ENCODE results near the gene STXBP5L. TPM values are rescaled to one million over a fixed set of nuclear protein-coding genes. Genes with fewer than 3 reads are reported as not detected.

Gene STXBP5L
- total and polyA plus RNA-seq, 10 of the 15 experiments (the other 5 are each of a cell fraction or from before 2014, with no cell fraction given), result under 0.01 to 0.08 (median 0.04) TPM; not detected in 6

DNA sequence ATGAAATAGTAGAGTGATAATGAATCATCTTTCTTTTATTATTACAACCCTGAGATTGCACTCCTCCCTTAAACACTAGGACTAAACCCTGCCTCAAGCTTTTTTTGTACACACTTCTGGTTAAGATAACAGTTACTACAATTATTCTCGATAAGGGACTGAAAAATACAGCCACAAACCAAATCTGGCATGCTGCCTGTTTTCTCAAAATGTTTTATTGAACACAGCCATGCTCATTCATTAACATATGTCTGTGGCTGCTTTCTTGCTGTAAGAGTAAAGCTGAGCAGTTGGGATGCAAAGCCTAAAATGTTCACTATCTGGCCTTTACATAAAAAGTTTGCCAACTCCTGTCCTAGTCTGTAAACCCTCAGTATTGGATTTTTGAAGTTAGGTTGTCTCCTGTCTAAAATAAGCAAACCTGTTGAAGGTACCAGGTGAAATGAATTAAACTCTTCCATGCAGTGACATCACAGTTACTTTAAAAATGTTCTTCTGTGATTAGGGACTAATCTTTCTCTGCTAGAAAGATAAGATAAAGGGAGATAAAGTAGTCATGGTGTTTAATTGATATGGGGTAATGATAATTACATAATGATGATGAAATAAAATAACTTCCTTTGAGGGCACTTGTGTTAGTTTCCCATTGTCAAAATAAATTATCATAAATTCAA, 218.2 kb downstream of the STXBP5L start:
- H3K36me3 ChIP-seq (ENCODE audit: control insufficient read depth in 2 of 2, insufficient read depth in 2 of 2, low read length in 1 of 2), result no peaks in the 10 kb centered on the region
- ChIA-PET CTCF (no interaction called here), SMC1A (ENCODE audit: uncharacterized antibody, unreplicated experiment) (no interaction called here), RAD21 (ENCODE audit: unreplicated experiment) (no interaction called here), POLR2A (no interaction called here)
- TF ChIP-seq, protein P1, sequence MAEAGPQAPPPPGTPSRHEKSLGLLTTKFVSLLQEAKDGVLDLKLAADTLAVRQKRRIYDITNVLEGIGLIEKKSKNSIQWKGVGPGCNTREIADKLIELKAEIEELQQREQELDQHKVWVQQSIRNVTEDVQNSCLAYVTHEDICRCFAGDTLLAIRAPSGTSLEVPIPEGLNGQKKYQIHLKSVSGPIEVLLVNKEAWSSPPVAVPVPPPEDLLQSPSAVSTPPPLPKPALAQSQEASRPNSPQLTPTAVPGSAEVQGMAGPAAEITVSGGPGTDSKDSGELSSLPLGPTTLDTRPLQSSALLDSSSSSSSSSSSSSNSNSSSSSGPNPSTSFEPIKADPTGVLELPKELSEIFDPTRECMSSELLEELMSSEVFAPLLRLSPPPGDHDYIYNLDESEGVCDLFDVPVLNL (IDR thresholded peaks at IDR 0.05; ENCODE audit: low read depth, low read length), result no peak
- TF ChIP-seq, protein P2, sequence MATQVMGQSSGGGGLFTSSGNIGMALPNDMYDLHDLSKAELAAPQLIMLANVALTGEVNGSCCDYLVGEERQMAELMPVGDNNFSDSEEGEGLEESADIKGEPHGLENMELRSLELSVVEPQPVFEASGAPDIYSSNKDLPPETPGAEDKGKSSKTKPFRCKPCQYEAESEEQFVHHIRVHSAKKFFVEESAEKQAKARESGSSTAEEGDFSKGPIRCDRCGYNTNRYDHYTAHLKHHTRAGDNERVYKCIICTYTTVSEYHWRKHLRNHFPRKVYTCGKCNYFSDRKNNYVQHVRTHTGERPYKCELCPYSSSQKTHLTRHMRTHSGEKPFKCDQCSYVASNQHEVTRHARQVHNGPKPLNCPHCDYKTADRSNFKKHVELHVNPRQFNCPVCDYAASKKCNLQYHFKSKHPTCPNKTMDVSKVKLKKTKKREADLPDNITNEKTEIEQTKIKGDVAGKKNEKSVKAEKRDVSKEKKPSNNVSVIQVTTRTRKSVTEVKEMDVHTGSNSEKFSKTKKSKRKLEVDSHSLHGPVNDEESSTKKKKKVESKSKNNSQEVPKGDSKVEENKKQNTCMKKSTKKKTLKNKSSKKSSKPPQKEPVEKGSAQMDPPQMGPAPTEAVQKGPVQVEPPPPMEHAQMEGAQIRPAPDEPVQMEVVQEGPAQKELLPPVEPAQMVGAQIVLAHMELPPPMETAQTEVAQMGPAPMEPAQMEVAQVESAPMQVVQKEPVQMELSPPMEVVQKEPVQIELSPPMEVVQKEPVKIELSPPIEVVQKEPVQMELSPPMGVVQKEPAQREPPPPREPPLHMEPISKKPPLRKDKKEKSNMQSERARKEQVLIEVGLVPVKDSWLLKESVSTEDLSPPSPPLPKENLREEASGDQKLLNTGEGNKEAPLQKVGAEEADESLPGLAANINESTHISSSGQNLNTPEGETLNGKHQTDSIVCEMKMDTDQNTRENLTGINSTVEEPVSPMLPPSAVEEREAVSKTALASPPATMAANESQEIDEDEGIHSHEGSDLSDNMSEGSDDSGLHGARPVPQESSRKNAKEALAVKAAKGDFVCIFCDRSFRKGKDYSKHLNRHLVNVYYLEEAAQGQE (IDR thresholded peaks at IDR 0.05; ENCODE audit: low read depth, low read length), result no peak
- no peak for TF ChIP-seq MXI1 (IDR thresholded peaks at IDR 0.05; ENCODE audit: low read depth, low read length)
- no peak for TF ChIP-seq KAT2A (conservative IDR thresholded peaks at IDR 0.05; ENCODE audit: control insufficient read depth, low read depth, low read length)
- no peak for TF ChIP-seq NFXL1 (IDR thresholded peaks at IDR 0.05; ENCODE audit: borderline replicate concordance)
- no peak for TF ChIP-seq MTA2 (IDR thresholded peaks at IDR 0.05; ENCODE audit: low read depth)
- TF ChIP-seq, protein P3, sequence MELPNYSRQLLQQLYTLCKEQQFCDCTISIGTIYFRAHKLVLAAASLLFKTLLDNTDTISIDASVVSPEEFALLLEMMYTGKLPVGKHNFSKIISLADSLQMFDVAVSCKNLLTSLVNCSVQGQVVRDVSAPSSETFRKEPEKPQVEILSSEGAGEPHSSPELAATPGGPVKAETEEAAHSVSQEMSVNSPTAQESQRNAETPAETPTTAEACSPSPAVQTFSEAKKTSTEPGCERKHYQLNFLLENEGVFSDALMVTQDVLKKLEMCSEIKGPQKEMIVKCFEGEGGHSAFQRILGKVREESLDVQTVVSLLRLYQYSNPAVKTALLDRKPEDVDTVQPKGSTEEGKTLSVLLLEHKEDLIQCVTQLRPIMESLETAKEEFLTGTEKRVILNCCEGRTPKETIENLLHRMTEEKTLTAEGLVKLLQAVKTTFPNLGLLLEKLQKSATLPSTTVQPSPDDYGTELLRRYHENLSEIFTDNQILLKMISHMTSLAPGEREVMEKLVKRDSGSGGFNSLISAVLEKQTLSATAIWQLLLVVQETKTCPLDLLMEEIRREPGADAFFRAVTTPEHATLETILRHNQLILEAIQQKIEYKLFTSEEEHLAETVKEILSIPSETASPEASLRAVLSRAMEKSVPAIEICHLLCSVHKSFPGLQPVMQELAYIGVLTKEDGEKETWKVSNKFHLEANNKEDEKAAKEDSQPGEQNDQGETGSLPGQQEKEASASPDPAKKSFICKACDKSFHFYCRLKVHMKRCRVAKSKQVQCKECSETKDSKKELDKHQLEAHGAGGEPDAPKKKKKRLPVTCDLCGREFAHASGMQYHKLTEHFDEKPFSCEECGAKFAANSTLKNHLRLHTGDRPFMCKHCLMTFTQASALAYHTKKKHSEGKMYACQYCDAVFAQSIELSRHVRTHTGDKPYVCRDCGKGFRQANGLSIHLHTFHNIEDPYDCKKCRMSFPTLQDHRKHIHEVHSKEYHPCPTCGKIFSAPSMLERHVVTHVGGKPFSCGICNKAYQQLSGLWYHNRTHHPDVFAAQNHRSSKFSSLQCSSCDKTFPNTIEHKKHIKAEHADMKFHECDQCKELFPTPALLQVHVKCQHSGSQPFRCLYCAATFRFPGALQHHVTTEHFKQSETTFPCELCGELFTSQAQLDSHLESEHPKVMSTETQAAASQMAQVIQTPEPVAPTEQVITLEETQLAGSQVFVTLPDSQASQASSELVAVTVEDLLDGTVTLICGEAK (IDR thresholded peaks at IDR 0.05; ENCODE audit: borderline replicate concordance), result no peak
- TF ChIP-seq RUNX3 (IDR thresholded peaks at IDR 0.05; ENCODE audit: low read length), result no peak
- TF ChIP-seq ETV6 (conservative IDR thresholded peaks at IDR 0.05 in 1 of 2, IDR thresholded peaks at IDR 0.05 in 1 of 2; ENCODE audit: borderline replicate concordance in 1 of 2, low read depth in 1 of 2), result no peak
- no peak for TF ChIP-seq BHLHE40 (IDR thresholded peaks at IDR 0.05; ENCODE audit: borderline replicate concordance in 1 of 2, low read depth in 2 of 2, low read length in 1 of 2)
- TF ChIP-seq MEF2B (IDR thresholded peaks at IDR 0.05; ENCODE audit: partially characterized antibody, poor library complexity, severe bottlenecking), result no peak
- no peak for TF ChIP-seq CREB1 (IDR thresholded peaks at IDR 0.05; ENCODE audit: low read depth)
- no peak for TF ChIP-seq JUNB (IDR thresholded peaks at IDR 0.05)
- no peak for TF ChIP-seq IKZF2 (IDR thresholded peaks at IDR 0.05)
- in situ Hi-C loops (cut with MboI), result no loop called here
- no peaks in the 10 kb centered on the region for H3K27me3 ChIP-seq (replicated peaks in 1 of 2; ENCODE audit: control insufficient read depth in 2 of 2, insufficient read depth in 2 of 2, low read length in 1 of 2)
- H3K4me2 ChIP-seq (ENCODE audit: control insufficient read depth, insufficient read depth), result no peak overlapping the region
- no peak overlapping the region for H3K4me3 ChIP-seq
- H3K4me1 ChIP-seq (ENCODE audit: control insufficient read depth, insufficient read depth, low read length), result no peaks in the 10 kb centered on the region
- no TSS peak for BruUV-seq (replicated peaks)
- H3K9ac ChIP-seq (ENCODE audit: control insufficient read depth, insufficient read depth, low read length), result no peak overlapping the region
- no peaks in the 10 kb centered on the region for H3K9me3 ChIP-seq (replicated peaks; ENCODE audit: control insufficient read depth, insufficient read depth, low read length)
- no peak overlapping the region for H2AFZ ChIP-seq (ENCODE audit: control insufficient read depth, low read depth, low read length)
- FAIRE-seq, result no peak
- intact Hi-C loops (cut with micrococcal nuclease; ENCODE audit: unreplicated experiment), result no loop called here
- H3K27ac ChIP-seq (ENCODE audit: control insufficient read depth, insufficient read depth), result no peak overlapping the region
- no peak for DNase-seq (ENCODE audit: low read depth, low spot score)
- WGBS (ENCODE audit: insufficient coverage, insufficient replicate concordance, low lambda C conversion rate, missing lambda C conversion rate), result 0% methylated on average over 1 of the region's 1 CpG
- H4K20me1 ChIP-seq (ENCODE audit: control insufficient read depth, insufficient read depth), result no peaks in the 10 kb centered on the region
- no peak for ATAC-seq
- H3K79me2 ChIP-seq (ENCODE audit: control insufficient read depth, insufficient read depth, low read length), result no peaks in the 10 kb centered on the region
